ENCODE data around the gene BRIP1. TPM values are rescaled to one million over a fixed set of nuclear protein-coding genes. Genes with fewer than 3 reads are reported as not detected.

BRIP1 gene
- total RNA-seq, 1 experiment from 2014 or later: 30.2 TPM

DNA sequence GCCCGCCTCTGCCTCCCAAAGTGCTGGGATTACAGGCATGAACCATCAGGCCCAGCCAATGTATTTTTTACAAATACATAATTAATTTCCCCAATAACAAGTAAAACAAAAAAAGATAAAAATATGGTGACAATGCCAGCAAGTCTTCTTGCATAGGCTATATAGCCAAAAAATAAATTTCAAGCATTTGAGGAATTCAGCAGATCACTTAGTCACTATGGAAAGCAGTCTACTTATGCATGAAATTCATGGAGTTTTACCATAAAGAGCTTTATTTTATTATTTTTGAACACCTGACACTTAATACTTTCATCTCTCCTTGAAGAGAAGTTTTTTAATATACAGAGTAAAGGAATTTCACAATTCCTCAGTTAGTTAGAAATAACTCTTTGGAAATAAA lies 56.4 kb downstream of the BRIP1 start:
- no peaks in the 10 kb centered on the region for H3K27me3 ChIP-seq (replicated peaks; ENCODE audit: insufficient read depth, low read depth, low read length, poor library complexity)
- DNase-seq (ENCODE audit: low spot score): no peak
- H3K36me3 ChIP-seq (ENCODE audit: insufficient read depth, low read length, poor library complexity, severe bottlenecking): peaks cover 4% of the 10 kb centered on the region
- no peak overlapping the region for H3K27ac ChIP-seq (ENCODE audit: low read depth, low read length, poor library complexity, severe bottlenecking)
- BruUV-seq (replicated peaks): no TSS peak
- ChIA-PET CTCF (no interaction called here), POLR2A (ENCODE audit: low non-redundant PET) (no interaction called here)
- no peak overlapping the region for H3K4me3 ChIP-seq (ENCODE audit: low read depth, low read length, poor library complexity, severe bottlenecking)
- intact Hi-C loops (cut with micrococcal nuclease; ENCODE audit: unreplicated experiment): no loop called here
- H3K9me3 ChIP-seq (ENCODE audit: low read depth, low read length, poor library complexity, severe bottlenecking): no peaks in the 10 kb centered on the region
- TF ChIP-seq, protein P1, sequence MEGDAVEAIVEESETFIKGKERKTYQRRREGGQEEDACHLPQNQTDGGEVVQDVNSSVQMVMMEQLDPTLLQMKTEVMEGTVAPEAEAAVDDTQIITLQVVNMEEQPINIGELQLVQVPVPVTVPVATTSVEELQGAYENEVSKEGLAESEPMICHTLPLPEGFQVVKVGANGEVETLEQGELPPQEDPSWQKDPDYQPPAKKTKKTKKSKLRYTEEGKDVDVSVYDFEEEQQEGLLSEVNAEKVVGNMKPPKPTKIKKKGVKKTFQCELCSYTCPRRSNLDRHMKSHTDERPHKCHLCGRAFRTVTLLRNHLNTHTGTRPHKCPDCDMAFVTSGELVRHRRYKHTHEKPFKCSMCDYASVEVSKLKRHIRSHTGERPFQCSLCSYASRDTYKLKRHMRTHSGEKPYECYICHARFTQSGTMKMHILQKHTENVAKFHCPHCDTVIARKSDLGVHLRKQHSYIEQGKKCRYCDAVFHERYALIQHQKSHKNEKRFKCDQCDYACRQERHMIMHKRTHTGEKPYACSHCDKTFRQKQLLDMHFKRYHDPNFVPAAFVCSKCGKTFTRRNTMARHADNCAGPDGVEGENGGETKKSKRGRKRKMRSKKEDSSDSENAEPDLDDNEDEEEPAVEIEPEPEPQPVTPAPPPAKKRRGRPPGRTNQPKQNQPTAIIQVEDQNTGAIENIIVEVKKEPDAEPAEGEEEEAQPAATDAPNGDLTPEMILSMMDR (conservative IDR thresholded peaks at IDR 0.05; ENCODE audit: low read depth, low read length): no peak
- no peak for TF ChIP-seq EZH2 (IDR thresholded peaks at IDR 0.05; ENCODE audit: borderline replicate concordance, low read depth, low read length, poor library complexity, severe bottlenecking)
- H3K4me1 ChIP-seq (ENCODE audit: insufficient read depth, low read length, poor library complexity, severe bottlenecking): peaks cover 18% of the 10 kb centered on the region

GRCh38 chr17:61806081-61806828 lies 57.1 kb downstream of the BRIP1 start:
- no peak overlapping the region for H3K27ac ChIP-seq (ENCODE audit: low read depth, low read length, poor library complexity, severe bottlenecking)
- peaks cover 18% of the 10 kb centered on the region for H3K4me1 ChIP-seq (ENCODE audit: insufficient read depth, low read length, poor library complexity, severe bottlenecking)
- no peak overlapping the region for H3K4me3 ChIP-seq (ENCODE audit: low read depth, low read length, poor library complexity, severe bottlenecking)
- POLR2A ChIA-PET (ENCODE audit: low non-redundant PET): no interaction called here
- peaks cover 4% of the 10 kb centered on the region for H3K36me3 ChIP-seq (ENCODE audit: insufficient read depth, low read length, poor library complexity, severe bottlenecking)
- CTCF ChIA-PET: no interaction called here
- TF ChIP-seq EZH2 (IDR thresholded peaks at IDR 0.05; ENCODE audit: borderline replicate concordance, low read depth, low read length, poor library complexity, severe bottlenecking): no peak
- TF ChIP-seq, protein P1 (conservative IDR thresholded peaks at IDR 0.05; ENCODE audit: low read depth, low read length): no peak
- H3K27me3 ChIP-seq (replicated peaks; ENCODE audit: insufficient read depth, low read depth, low read length, poor library complexity): no peaks in the 10 kb centered on the region
- DNase-seq (ENCODE audit: low spot score): no peak
- intact Hi-C loops (cut with micrococcal nuclease; ENCODE audit: unreplicated experiment): no loop called here
- no peaks in the 10 kb centered on the region for H3K9me3 ChIP-seq (ENCODE audit: low read depth, low read length, poor library complexity, severe bottlenecking)
- no TSS peak for BruUV-seq (replicated peaks)

DNA sequence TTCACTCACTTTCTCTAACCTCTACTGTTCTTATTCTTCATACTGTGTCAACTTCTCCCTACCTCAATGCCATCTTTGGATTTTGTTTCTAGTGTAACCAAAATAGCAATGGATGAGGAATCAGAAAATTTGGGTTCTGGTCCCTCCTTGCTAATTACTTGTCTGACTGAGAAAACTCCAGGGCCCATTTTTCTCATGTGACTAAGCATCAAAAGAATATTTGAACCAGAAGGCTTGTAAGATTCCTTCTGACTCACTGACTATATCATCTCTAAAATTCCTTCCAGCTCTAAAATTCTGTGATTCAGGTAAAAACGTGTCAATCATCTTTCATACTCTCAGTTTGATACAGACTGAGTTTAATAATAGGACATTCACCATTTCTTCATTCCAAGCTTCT lies 57.9 kb downstream of the BRIP1 start:
- no peak for DNase-seq (ENCODE audit: low spot score)
- POLR2A ChIA-PET (ENCODE audit: low non-redundant PET): no interaction called here
- TF ChIP-seq, protein P1 (conservative IDR thresholded peaks at IDR 0.05; ENCODE audit: low read depth, low read length): no peak
- no peak for TF ChIP-seq EZH2 (IDR thresholded peaks at IDR 0.05; ENCODE audit: borderline replicate concordance, low read depth, low read length, poor library complexity, severe bottlenecking)
- Histone ChIP-seq H3K4me1 (ENCODE audit: insufficient read depth, low read length, poor library complexity, severe bottlenecking) (peaks cover 13% of the 10 kb centered on the region), H3K36me3 (ENCODE audit: insufficient read depth, low read length, poor library complexity, severe bottlenecking) (peaks cover 4% of the 10 kb centered on the region), H3K27me3 (replicated peaks; ENCODE audit: insufficient read depth, low read depth, low read length, poor library complexity) (no peaks in the 10 kb centered on the region), H3K4me3 (ENCODE audit: low read depth, low read length, poor library complexity, severe bottlenecking) (no peak overlapping the region), H3K27ac (ENCODE audit: low read depth, low read length, poor library complexity, severe bottlenecking) (no peak overlapping the region), H3K9me3 (ENCODE audit: low read depth, low read length, poor library complexity, severe bottlenecking) (no peaks in the 10 kb centered on the region)
- CTCF ChIA-PET: no interaction called here
- BruUV-seq (replicated peaks): no TSS peak
- intact Hi-C loops (cut with micrococcal nuclease; ENCODE audit: unreplicated experiment): no loop called here

All from A673 (cell line).